Jurkat, Clone E6-1 (cell line): ENCODE measurements around the gene BUB1.
"Not testable (repeated sequence)": the region's sequence is repeated elsewhere in the genome, so short reads cannot be mapped to it uniquely, and the experiment has no call there.

Experiments used
- DNase-seq: peaks from one replicate; pipeline ENCODE4 v3.0.0-alpha.2; 2011; ENCODE audit warnings: low read depth, low spot score
- H3K4me3 ChIP-seq: 2 replicates; pipeline ENCODE4 v1.5.1; 2011; ENCODE audit warnings: mild to moderate bottlenecking, low read length, control low read depth, moderate library complexity

The BUB1 gene

GRCh38 chr2:110613927-110614326, 63.9 kb downstream of the BUB1 start:
- not testable (repeated sequence) for DNase-seq, H3K4me3 ChIP-seq

GRCh38 chr2:110610613-110611250, 67.1 kb downstream of the BUB1 start:
- DNase-seq, H3K4me3 ChIP-seq: not testable (repeated sequence)

GRCh38 chr2:110609843-110610612, 67.8 kb downstream of the BUB1 start:
- DNase-seq, H3K4me3 ChIP-seq: not testable (repeated sequence)

GRCh38 chr2:110608788-110609502, 68.9 kb downstream of the BUB1 start:
- not testable (repeated sequence) for DNase-seq, H3K4me3 ChIP-seq

- H3K4me3 ChIP-seq, DNase-seq: not testable (repeated sequence)
Observed at GRCh38 chr2:110605057-110605456, 72.8 kb downstream of the BUB1 start.

GRCh38 chr2:110603917-110604591, 73.8 kb downstream of the BUB1 start:
- H3K4me3 ChIP-seq, DNase-seq: not testable (repeated sequence)

GRCh38 chr2:110602139-110602538, 75.7 kb downstream of the BUB1 start:
- not testable (repeated sequence) for DNase-seq, H3K4me3 ChIP-seq

GRCh38 chr2:110591973-110592372, 85.9 kb downstream of the BUB1 start:
- not testable (repeated sequence) for DNase-seq, H3K4me3 ChIP-seq

GRCh38 chr2:110589677-110590330, 88.1 kb downstream of the BUB1 start:
- not testable (repeated sequence) for DNase-seq, H3K4me3 ChIP-seq

GRCh38 chr2:110588520-110588919, 89.3 kb downstream of the BUB1 start:
- H3K4me3 ChIP-seq, DNase-seq: not testable (repeated sequence)
